A172 (cell line): ENCODE measurements around the gene ADAMTS9. TPM values are rescaled to one million over a fixed set of nuclear protein-coding genes. Genes with fewer than 3 reads are reported as not detected.

Source experiments
- DNase-seq: peaks from one replicate; pipeline ENCODE4 v3.0.0-alpha.2; 2015; ENCODE audit warnings: low spot score
- total RNA-seq: library from RNA; depleted of rRNA; stranded (reverse); fragments of >200 nt; shearing (Covaris generic); gene quantifications from 2 replicates; pipeline ENCODE4 v1.2.3, GENCODE V29; 2014; rRNA removed

Gene ADAMTS9, protein sequence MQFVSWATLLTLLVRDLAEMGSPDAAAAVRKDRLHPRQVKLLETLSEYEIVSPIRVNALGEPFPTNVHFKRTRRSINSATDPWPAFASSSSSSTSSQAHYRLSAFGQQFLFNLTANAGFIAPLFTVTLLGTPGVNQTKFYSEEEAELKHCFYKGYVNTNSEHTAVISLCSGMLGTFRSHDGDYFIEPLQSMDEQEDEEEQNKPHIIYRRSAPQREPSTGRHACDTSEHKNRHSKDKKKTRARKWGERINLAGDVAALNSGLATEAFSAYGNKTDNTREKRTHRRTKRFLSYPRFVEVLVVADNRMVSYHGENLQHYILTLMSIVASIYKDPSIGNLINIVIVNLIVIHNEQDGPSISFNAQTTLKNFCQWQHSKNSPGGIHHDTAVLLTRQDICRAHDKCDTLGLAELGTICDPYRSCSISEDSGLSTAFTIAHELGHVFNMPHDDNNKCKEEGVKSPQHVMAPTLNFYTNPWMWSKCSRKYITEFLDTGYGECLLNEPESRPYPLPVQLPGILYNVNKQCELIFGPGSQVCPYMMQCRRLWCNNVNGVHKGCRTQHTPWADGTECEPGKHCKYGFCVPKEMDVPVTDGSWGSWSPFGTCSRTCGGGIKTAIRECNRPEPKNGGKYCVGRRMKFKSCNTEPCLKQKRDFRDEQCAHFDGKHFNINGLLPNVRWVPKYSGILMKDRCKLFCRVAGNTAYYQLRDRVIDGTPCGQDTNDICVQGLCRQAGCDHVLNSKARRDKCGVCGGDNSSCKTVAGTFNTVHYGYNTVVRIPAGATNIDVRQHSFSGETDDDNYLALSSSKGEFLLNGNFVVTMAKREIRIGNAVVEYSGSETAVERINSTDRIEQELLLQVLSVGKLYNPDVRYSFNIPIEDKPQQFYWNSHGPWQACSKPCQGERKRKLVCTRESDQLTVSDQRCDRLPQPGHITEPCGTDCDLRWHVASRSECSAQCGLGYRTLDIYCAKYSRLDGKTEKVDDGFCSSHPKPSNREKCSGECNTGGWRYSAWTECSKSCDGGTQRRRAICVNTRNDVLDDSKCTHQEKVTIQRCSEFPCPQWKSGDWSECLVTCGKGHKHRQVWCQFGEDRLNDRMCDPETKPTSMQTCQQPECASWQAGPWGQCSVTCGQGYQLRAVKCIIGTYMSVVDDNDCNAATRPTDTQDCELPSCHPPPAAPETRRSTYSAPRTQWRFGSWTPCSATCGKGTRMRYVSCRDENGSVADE (N-terminal part only)
- 0.50 and 0.90 TPM in 2 replicates for total RNA-seq

DNA sequence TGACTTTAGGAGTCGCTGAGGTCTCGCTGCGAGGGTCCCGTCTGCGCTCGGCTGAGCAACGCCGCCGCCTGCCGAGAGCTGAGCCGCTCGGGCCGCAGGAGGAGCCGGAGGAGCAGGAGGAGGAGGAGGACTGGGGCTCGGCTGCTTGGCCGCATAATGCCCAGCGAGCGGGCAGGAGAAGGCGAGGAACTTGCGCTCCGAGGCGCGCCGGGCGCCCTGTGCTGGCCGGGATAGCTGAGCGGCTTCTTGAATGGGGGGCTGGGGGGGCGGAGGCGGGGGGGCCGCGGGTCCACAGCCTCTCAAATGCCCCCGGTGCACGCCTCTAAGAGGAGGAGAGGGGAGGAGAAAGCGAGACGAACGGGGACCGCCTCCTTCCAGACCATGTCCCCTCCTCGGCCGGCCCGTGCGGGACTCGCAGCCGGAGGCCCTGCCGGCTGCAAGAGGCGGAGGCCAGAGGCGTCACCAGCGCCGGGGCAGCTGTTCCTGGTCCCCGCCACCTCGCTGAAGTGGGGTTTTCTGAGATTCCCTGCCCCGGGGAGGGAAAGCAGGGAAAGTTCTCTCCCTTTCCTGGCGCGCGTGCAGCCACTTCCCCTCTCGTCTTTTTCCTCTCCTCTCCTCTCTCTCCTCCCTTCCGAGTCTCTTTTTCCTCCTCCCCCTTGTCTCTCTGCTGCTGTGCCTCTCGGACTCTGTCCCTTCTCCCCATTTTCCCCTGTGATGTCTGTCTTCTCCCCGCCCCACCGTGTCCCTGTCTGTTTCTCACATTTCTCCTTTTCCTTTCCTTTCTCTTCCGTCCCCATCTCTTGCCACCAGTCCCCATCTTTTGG, at the start of gene ADAMTS9:
TSS of gene ADAMTS9 (minus strand) at position 220 of the 824 bp plus-strand sequence. CDS start 343 bp downstream, outside the sequence.
- DNase-seq, result peak; percentile 46

DNA sequence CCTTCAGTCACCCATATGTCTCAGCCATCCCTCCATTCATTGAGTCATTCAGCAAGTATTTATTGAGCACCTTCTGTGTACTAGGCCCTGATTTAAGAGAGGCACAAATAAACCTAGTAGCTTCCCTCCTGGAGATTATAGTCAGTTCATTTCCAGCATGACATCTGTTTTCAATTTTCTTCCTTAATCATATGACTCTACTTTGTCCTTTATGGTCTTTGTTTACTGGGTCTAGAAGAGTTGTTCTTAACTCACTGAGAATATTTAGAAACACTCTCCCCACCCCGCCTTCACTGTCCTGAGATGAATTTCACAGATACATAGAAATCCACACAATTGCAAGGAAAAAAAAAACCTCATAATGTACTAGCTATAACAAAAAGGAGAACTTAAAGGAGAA, 44.8 kb upstream of the ADAMTS9 start:
- no peak for DNase-seq

DNA sequence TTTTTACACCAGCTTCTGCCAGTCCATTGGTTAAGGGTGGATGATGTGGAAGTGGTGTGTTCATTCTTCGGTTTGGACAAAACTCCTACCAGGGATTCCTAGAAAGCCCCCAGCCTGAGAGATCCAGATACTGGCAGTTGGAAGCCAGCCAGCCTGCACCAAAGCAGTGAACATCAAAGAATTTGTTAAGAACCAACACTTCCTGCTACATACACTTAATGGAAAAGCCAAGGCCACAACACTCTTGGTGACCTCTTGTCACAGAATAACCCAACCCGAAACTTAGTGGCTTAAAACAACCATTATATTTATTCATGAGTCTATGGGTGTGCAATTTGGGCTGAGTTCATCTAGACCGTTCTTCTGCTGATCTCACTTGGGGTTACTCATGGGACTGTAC, 42.9 kb upstream of the ADAMTS9 start:
- no peak for DNase-seq

DNA sequence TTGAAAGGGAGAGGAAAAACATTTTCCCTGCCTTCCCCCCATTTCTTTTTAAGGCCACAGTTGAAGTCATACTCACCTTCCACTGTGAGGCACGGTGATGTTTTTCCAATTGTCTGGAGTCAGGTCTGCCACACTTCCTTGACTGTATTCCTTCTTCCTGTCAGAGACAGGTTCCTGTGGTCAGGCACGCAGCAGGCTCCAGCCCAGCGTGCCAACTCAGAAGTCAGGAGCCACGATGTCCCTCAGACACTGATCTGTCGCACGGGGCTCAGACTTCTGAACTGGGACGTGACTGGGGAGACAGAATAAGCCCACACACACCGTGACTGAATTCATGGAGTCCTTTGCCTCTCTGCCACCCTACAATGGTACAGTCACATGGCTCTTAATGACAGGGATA, 41.2 kb upstream of the ADAMTS9 start:
- DNase-seq, result no peak

DNA sequence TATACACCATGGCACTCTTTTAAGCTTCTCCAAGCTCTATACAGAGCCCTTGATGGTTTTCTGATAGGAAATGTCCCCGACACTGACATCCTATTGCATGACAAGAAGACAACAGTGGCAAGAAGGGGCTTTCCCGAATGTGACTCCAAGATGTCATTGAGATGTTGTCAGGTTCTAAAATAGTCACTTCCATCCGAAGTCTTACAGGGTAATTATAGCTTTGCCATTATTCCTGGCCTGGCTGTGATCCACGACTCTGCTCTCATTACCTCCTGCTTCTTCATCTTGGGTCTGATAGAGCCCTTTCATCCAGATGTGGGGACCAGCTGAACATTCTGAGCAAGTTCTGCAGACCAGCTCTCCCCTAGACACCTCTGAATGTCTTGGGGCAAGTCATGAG, 40.6 kb upstream of the ADAMTS9 start:
- no peak for DNase-seq

DNA sequence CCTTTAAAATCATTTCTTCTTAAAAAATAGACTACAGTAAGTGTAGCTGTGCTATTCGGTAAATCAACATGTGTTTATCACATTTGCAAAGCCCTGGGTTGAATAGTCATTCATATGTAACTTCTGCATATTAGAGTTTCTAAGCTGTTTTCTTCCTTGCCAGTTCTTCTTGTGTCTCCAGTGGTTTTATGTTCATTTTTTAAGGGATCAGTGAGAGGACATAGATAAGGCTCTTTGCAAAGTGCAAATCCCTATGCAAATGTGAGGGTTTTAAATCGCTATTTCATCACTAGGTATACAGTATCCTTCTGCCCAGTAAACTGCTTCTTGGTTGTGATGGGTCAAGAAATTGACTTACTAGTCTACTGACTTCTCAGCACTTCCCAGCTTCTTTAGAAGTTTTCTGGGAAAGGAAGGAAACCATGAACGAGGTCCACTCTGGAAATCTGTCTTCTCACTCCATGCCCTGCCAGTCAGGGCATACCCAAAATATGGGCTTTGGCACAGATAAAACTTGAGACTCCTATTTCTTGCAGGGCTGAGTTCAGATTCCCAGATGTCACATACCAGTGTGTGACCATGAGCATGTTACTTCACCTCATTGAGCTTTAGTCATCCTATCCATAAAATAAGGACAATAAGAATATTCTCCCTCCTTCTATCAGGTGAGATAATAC, 38.8 kb upstream of the ADAMTS9 start:
- DNase-seq, result no peak

DNA sequence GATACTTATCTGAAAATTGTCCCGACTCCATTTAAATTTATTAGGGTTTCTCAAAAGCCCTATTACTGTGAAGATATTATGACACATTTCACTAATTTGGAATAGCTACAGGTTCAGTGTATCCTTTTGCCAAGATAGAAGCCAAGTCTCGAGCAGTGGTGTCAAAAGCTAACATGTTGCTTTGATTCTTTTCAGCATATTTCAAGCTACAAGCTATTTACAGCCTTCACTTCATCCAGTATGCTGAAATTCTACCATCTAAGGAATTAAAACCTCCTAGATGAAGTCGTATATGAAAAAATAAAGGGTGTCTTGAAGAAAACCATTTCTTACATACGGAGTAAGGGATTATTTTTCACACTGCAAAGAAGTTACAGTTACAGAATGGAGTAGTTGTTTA, 31.2 kb upstream of the ADAMTS9 start:
- no peak for DNase-seq

DNA sequence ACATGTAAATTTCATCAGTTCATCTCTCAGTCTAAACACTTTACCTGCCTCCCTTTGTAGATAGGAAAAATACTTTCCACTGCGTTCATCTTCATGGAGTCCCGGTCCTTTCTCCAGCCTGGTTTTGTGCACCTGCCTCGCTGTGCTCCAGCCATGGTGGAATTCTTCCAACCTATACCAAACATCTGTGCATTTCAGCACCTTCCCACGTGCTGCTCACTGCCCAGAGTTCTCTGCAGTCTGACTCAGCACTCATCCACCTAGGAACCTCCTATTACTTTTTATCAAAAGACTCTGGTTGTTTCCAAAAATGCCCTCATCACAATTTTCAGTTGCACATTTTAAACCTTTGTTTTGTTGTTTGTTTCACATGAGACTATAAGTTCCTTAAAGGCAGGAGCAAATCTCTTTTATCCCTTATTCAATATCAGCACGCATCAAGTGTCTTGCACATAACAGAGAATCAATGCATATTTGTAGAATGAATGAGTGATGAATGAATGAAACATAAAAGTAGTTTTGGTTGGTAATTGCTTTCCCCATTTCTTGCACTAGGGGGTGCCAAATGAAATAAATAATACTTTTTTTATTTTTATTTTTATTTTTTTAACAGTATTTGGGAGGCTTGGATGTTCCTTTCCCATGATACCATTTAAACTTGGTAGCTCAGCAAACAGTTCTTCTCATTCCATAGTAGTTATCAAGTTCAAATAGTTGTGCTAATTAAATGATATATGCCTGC, 30.2 kb upstream of the ADAMTS9 start:
- DNase-seq, result no peak

DNA sequence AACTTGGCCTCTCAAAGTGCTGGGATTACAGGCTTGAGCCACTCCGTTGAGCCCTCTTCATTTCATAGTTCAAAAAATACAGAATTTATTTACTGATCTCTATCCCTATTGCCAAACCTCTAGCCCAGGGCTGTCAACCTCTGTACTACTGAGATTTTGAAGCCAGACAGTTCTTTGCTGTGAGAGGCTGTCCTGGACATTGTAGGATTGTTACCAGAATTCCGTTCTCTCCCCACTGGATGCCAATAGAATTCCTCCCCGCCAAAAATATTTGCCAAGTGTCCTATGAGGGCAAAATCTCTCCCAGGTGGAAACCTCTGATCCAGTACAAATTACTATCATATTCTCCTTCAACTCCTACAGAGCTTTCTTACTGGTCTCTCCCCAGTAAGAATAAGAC, 29.6 kb upstream of the ADAMTS9 start:
- no peak for DNase-seq

DNA sequence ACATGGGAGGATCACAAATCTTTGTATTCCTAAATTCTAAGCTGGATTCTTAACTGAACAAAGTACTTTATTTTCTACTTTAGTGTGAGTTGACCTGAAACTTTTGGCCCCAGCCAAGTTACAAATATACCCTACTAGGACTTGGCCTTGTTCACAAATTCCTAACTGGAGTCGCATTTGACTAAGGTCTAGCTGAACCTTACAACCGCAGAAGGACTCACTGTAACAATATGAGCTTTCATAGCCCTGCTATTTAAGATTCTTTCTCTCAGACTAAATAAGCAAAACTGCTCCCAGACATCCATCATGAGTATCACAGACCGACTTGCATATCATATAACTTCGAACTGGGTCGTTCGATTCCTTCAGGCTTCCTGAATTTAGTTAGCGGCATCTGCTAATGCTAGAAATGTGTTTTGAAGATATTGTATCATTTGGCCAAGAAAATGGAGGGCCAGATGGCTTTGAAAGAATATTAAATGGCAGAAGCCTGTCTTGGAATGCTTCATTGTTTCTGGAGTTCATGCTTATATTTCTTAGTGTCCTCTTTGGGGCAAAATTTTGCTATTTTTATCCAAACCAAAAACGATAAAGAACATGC, 28.4 kb upstream of the ADAMTS9 start:
- no peak for DNase-seq

DNA sequence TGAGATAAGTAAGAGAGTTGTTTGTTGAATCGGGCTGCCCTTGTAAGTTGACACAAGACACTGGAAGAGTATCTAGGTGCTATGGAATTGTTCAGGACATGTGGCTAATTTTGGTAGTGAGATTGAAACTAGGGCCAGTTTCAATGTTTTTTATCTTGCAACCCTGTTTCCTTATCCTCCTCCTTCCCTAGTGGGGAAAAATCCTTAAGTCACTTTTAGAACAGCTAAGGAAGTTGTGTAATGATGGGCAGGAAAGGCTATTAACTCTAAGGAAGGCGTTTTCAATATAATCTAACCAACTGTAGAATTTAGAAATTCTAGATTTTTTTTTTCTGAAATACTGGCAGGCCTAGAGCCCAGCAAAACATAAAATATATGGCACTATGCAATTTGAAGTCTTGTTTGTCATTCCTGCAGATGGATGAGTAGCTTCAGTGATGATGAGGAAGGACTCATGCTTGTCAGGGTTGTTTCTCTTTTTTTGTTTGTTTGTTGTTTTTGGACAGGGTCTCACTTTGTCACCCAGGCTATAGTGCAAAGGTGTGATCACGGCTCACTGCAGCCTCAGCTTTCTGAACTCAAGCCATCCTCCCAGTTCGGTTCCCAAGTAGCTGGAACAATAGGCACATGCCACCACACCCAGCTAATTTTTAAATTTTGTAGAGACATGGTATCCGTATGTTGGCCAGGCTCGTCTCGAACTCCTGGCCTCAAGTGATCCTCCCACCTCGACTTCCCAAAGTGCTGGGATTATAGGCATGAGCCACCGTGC, 27.6 kb upstream of the ADAMTS9 start:
- no peak for DNase-seq

DNA sequence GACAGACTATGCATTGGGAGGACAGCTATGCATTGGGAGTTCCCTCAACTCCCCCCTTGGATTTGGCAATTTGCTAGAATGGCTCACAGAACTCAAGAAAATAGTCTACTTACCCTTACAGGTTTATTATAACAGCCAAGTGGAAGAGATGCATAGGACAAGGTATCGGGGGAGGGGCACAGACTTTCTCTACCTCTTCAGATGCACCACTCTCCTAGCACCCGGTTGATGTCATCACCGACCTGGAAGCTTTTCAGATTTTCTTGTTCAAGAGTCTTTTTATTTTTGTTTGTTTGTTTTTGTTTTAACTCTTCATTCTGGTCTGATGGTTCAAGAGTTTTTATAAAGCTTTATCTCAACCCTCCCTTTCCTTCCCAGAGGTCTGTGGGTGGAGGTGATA, 20.7 kb upstream of the ADAMTS9 start:
- no peak for DNase-seq

DNA sequence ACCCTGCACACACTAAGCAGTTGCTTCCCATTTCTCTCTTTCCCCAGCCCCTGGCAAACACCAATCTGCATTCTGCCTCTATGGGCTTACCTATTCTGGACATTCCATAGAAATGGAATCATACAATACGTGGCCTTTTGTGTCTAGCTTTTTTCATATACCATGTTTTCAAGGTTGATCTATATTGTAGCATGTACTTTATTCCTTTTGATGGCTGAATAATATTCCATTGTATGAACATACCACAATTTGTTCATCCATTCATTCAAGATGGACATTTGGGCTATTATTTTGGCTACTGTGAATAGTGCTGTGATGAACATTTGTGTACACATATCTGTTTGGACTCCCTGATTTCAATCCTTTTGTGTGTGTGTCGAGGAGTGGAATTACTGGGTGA, 18.1 kb upstream of the ADAMTS9 start:
- DNase-seq, result no peak

DNA sequence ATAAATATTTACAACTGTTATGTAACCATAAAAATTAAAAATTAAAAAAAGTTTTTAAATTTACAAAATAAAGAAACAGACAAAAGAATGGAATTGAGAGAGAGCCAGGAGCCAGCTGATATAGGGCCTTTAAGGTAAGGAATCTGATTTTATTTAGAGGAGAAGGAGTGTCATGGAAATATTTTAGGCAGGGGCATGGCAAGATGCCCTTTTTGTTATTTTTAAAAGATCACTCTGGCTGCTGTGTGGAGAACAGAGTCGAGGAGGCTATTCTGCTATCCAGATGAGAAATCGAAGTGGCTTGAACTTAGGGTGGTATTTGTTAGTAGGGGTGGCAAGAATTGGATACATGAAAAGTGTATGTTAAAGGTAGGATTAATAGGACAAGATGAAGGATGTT, 9.1 kb upstream of the ADAMTS9 start:
- no peak for DNase-seq

DNA sequence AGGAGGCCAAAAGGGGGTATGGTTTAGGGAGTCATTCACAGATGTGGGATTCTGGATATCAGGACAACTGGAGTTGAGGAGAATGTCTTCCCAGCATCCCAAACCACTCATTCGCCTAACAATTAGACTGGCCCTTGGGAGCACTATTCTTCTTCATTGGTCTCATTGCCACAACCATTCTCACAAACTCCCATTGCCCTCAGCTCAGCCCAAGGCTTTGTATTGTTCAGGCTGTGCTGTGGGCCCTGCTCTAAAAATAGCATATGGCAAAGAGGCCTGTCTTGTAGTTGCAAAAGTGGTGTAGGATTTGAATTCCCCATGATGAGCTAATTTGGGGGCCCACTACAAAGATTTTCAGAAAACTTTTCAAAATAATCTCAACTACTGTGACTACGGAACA, 6.3 kb upstream of the ADAMTS9 start:
- no peak for DNase-seq

DNA sequence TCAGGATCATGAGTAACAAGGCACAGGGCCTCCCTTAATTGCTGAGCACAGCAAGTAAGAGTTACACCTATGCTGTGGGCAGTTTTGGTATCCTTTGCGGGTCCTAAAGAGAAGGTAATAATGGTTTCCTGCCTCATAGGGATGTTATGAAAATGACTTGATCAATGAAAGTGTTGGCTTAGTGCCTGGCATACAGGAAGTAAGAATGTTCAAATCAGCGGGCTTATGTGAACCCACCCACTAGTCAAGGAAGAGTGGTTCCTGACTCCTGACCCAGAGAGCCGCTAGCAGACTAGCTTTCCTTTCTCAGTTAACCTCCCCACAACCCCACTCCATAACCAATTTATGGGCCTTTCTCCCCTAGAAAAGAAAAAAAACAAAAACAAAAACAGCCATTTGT, 5.2 kb upstream of the ADAMTS9 start:
- no peak for DNase-seq

DNA sequence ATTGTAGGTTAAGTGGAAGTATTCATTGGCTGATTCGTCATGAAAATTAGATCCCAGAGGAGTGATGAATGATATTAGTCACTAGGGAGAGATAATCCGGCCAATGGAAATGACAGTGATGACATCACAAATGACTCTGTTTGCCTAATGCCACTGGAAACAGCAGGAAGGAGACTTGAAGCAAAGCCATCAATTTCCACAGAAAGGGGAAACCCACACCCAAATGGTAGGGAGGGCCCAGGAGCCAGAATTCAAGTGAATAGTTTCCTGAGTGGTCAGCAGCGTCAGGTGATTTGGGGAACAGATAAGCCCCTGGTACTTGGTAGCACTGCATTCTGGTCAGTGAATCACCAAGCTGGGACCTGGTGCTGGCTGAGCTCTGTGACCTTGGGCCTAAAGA, 3.3 kb upstream of the ADAMTS9 start:
- DNase-seq, result peak; percentile 87

DNA sequence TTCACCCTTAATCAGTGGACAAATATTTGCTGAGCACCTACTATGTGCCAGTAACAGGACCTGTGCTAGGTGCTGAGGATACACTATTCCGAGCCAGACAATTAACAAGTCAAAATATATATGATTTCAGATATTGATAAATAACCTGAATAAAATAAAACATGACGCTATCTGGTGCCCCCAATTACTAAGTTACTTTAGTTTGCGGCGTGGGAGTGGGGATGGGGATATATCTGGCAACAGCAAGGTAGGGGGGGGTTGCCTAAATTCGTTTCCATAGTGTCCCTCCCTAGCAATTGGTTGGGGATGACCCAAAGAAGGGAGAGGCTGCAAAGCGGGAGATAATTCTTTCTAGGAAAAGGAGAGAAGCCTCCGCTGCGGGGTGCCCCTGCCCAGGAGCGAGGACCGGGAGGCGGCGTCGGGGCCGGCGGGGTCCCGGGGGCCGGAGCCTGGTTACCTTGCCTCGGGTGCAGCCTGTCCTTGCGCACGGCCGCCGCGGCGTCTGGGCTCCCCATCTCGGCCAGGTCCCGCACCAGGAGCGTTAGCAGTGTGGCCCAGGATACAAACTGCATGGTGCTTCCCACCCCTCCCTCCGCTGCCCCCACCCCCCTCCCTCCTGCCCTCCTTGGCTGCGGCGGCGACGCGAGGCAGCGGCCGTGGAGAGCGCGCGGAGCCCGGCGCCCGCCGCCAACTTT, 567 bp downstream of the ADAMTS9 start:
- DNase-seq, result no peak
